HG03571 (cell line): ENCODE measurements around the gene LENG9.
"Not testable (repeated sequence)": the region's sequence is repeated elsewhere in the genome, so short reads cannot be mapped to it uniquely, and the experiment has no call there.

Source experiments
- ATAC-seq: cut with Tn5 transposase; IDR thresholded peaks from one replicate; pipeline ENCODE4 v1.9.1; 2021; ENCODE audit not compliant: unreplicated experiment

Gene LENG9

DNA sequence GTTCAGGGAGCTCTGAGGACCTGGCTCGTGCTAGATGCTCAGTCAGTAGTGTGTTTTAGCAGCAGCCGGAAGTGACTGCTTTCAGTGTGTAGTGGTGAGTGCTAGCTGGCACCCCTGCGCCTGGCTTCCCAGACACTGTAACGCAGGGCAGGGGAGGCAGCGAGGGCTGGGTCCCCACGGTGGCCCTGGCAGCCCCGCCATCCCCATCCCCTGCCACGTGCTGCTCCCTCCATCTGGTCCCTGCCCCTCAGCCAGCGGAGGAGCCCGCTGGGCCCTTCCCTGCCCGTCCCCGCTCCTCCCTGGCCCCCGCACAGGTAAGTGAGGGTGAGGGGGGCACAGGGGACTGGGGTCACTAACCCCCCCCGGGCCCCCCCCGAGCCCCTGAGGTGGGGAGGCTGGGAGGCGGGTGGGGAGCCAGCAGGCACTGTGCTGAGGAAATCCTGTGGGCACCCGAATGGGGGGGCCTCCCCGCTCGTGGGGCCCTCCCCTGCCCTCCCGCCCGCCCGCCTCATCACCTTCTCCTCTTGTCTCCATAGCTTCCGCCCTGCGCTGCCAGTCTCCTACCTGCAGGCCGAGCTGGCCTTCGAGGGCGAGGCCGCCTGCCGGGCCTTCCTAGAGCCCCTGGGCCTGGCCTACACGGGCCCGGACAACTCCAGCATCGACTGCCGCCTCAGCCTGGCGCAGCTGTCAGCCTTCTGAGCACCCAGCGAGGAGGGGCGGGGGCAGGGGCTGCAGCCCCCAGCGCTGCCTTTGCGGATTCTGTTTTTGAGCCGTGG lies 3.2 kb downstream of the LENG9 start:
- ATAC-seq, result no peak

DNA sequence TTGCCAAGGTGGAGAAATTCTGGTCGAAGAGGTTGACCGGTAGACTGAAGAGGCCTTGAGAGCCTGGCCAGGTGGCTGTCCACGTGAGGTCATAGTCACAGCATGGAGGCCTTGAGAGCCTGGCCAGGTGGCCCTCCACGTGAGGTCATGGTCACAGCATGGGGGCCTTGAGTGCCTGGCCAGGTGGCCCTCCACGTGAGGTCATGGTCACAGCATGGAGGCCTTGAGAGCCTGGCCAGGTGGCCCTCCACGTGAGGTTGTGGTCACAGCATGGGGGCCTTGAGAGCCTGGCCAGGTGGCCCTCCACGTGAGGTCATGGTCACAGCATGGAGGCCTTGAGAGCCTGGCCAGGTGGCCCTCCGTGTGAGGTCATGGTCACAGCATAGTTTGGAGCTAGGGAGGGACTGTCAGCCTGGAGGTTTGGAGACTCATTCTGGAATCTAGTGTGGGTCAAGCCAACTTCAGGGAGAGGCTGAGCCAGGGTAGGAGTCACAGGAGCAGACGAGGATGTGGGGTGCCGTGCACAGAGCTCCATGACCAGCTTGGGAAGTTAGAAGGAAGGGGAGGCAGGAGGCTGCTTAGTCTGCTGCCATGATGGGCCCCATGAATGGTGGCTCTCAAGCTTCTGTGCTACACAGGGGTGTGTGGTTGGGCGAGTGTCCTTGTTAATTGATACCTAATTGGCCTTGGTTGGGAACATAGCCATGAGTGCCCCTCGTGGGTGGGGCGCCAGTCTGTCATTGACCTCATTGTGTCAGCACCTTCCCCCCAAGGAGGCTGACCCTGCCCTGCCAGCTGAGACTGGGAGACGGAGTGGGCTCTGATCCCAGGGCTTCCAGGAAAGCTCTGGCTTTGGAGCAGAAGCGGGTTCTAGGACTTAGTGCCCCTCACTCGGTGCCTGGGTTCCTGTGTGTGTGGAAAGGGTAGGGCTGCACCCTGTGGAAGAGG lies 4.0 kb downstream of the LENG9 start:
- no peak for ATAC-seq

DNA sequence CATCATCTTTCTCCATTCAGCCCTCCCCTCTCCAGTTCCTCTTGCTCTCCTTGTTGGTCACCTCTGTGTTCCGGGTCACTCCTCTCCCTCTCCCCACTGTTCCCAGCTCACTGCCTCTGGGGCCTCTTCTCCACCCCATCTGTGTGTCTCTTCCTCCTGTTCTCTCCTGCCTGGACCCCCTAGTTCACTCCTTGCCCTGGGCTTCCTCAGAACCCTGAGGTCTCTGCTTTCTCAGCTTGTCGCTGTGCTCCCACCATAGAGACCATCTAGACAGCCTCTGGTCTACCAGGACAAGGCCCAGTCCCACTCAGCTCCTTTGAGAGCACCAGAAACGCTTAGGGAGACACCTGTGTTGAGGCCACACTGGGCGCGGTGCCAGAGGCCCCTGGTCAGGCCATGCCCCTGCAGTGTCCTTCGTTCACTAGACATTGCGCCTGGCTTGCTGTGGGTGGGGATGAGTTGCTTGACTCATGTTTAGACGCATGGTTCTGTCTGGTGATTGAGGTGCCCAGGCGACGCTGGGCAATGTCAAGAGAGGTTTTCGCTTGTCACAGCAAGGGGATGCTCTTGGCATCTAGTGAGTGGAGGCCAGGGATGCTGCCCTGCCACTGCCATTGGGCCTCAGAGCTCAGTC lies 4.8 kb downstream of the LENG9 start:
- no peak for ATAC-seq

DNA sequence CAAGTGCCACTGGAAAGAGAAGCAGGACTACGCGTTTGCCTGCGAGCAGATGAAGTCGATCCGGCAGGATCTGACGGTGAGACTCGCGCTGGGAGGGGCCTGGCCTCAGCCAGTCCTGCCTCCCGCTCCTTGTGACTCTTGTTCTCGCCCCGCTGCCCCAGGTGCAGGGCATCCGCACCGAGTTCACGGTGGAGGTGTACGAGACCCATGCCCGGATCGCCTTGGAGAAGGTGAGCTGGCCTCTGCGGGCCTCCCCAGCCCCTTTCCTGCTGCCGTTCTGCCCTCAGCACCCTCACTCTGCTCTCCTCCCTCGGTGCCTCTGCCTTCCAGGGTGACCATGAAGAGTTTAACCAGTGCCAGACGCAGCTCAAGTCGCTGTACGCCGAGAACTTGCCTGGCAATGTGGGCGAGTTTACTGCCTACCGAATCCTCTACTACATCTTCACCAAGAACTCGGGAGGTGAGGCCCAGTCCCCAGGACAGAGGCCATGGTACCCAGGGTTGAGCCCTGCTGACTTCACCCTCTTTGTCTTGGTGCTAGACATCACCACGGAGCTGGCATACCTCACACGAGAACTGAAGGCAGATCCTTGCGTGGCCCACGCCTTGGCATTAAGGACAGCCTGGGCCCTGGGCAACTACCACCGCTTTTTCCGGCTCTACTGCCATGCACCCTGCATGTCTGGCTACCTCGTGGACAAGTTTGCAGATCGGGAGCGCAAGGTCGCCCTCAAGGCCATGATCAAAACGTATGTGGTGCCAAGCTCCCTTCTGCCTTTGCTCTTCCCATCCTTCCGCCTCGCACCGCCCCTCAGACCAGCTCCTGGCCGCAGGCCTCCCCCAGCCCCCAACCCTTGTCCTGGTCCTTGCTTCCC lies 5.6 kb downstream of the LENG9 start:
- ATAC-seq, result no peak

DNA sequence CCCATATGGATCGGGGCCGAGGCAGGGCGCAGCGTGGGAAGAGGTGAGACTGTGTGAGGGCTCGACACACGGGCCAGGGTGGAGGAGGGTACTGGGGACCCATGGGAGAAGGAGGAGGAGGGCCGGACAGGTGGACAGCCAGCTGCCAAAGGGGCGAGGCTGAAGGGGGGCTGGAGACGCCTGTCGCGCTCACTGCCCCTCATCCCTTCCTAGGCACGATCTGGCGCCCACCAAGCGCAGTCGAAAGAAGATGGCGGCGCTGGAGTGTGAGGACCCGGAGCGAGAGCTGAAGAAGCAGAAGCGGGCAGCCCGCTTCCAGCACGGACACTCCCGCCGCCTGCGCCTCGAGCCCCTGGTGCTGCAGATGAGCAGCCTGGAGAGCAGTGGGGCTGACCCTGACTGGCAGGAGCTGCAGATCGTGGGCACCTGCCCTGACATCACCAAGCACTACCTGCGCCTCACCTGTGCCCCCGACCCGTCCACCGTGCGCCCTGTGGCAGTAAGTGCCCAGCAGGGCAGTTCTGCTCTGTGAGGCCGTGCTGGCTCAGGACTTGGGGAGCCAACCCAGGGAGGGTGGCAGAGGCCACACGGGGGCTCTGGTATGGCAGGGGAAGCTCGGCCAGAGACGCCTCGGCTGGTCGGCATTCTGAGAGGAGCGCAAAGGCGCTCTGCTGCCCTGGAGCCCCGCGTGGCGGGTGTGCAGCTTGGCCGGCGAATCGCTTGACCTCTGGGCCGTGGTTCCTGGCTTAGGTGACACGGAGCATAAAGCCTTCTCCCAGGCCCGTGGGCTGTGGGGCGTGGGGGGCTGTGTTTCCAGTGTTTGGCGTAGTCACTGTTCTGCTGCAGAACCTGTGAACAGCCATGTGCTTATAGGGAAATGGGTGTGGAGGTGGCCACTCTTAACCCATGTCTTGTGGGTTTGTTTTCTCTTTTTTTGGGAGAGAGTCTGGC lies 6.9 kb downstream of the LENG9 start:
- ATAC-seq, result no peak

DNA sequence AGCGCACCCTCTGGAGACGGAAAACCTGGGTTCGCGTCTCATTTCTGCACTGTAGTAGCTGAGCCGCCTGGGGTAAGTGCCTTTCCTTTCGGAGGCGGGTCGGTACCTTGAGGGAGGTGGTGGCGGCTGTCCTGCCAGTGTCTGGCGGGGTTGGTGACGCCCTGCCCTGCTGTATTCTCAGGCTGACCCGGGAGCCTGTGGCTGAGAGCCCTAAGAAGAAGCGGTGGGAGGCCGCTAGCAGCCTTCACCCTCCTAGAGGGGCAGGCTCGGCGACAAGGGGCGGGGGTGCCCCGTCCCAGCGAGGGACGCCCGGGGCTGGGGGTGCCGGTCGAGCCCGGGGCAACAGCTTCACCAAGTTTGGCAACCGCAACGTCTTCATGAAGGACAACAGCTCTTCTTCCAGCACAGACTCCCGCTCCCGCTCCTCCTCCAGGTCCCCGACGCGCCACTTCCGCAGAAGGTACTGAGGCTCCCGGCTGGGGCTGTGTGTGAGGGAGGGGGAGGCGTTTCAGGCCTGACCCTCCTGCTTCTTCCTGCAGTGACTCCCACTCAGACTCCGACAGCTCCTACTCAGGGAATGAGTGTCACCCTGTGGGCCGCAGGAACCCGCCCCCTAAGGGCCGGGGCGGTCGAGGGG lies 7.7 kb downstream of the LENG9 start:
- no peak for ATAC-seq

DNA sequence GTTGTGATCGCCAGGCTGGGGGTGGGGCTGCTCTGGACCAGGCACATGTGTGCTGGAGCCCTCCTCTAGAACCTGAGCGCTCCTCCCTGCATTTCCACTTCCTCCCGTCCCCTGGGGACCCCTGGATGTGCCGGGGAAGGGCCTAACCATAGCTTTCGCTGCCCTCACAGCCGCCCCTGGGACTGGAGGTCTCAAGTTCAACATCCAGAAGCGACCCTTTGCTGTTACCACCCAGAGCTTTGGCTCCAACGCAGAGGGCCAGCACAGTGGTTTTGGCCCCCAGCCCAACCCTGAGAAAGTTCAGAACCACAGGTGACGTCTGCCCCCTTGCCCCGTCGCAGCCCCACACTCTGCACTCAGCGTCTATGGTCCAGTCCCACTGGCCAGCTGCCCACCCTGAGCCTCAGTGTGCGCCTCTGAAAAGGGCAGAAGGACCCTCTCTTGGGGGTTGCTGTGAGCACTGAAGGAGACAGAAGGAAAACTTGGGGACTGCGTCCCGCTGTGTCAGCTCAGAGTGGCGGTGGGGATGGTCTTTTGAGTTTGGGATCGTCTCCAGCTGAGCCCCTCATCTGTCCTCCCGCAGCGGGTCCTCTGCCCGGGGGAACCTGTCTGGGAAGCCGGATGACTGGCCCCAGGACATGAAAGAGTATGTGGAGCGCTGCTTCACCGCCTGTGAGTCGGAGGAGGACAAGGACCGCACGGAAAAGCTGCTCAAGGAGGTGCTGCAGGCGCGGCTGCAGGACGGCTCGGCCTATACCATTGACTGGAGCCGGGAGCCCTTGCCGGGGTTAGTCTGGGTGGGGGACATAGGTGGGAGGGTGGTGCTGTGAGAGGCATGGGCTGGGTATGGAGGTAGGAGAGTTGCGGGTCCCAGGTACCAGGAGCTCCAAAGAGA lies 8.6 kb downstream of the LENG9 start:
- no peak for ATAC-seq

DNA sequence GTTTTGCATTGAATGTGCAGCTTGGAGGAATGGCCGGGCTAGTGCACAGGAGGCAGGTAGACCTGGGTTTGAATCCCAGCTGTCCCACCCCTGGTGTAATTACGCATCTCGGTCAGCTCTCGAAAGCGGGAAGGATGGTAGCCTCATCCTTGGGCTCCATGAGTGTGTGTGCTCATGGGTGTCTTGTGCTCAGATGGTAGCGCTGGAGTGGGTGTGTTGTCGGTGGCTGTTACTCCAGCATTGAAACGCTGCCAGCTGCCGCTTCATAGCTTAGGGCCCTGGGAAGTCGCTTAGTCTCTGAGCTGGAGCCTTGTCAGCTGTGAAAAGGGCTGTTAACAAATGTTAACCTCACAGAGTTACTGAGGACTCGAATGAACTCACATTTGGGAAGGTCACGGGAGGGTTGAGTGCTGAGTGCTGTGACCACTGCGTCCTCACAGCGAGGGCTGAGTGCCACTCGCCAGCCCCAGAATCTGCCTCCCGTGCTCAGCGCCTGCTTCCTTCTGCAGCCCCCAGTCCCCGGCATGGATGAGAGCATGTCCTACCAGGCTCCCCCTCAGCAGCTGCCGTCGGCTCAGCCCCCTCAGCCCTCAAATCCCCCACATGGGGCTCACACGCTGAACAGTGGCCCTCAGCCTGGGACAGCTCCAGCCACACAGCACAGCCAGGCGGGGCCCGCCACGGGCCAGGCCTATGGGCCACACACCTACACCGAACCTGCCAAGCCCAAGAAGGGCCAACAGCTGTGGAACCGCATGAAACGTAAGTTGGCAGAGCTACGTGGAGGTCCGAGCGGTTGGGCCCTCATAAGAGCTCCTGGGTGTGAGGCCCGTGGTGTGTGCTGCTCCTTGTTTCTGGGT lies 9.4 kb downstream of the LENG9 start:
- no peak for ATAC-seq

DNA sequence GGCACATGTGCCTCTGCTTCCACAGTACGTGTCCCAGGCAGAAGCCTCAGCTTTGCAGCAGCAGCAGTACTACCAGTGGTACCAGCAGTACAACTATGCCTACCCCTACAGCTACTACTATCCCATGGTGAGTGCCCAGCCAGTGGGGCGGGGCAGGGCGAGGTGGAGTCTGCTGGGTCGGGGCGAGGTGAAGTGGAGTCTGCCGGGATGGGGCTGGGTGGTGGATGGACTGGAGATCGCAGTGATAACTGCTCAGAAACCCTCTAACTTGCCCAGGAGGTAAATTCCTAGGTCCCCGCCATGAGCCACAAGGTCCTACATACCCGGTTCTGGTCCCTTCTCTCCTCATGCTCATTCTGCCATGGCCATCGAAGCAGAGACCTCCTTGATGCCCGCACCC lies 11.0 kb downstream of the LENG9 start:
- no peak for ATAC-seq

DNA sequence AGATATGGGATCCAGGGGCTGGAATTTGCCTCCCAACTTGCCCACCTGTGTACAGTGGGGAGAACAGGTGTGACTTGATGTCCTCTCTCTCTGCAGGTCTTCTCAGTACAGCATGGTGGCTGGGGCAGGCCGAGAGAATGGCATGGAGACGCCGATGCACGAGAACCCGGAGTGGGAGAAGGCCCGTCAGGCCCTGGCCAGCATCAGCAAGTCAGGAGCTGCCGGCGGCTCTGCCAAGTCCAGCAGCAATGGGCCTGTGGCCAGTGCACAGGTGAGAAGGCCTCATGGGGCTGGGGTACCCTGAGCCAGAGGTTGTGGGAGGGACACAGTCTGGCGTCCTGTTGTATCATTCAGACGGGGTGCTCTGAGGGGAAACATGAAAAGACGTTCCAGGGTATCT lies 11.6 kb downstream of the LENG9 start:
- no peak for ATAC-seq

DNA sequence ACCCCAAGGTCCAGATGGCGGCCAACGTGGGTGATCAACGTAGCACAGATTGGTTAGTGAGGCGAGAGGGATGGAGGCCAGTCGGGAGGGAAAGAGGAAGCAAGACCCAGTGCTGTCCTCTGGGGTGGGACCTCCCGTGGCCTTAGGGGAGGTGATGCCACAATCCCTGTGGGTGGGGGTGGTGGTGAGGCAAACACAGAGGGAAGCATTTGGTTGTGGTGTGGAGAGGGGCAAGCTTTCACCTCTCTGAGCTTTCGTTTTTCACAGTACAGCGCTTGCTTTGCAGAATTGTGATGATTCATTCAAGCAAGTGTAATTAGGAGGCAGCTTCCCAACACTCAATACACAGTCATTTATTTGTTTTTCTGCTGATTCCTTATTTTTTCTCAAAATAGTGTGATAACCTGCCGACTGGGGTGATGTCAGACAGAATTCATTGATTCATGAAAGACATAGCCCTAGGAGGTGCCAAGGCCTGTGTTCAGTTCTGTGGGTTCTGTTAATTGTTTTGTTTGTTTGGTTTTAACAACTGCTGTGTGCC lies 12.2 kb downstream of the LENG9 start:
- ATAC-seq, result no peak

DNA sequence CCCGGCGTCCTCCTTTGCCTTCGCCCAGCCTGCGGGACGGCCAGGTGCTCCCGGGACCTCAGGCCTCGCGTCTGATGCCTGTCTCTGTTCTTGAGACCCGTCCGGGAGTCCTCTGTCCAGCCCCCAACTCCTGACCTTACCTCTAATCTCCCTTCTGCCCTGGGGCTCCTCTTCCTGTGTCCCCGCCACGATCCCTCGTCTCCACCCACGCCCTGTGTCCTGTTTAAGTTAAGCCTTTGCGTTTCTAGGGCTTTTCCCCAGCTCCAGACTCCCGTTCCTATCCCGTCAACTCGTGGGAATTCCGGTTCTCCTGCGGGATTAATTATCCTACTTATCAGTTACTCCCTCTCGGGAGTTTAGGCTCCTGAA lies 13.9 kb downstream of the LENG9 start:
- no peak for ATAC-seq

DNA sequence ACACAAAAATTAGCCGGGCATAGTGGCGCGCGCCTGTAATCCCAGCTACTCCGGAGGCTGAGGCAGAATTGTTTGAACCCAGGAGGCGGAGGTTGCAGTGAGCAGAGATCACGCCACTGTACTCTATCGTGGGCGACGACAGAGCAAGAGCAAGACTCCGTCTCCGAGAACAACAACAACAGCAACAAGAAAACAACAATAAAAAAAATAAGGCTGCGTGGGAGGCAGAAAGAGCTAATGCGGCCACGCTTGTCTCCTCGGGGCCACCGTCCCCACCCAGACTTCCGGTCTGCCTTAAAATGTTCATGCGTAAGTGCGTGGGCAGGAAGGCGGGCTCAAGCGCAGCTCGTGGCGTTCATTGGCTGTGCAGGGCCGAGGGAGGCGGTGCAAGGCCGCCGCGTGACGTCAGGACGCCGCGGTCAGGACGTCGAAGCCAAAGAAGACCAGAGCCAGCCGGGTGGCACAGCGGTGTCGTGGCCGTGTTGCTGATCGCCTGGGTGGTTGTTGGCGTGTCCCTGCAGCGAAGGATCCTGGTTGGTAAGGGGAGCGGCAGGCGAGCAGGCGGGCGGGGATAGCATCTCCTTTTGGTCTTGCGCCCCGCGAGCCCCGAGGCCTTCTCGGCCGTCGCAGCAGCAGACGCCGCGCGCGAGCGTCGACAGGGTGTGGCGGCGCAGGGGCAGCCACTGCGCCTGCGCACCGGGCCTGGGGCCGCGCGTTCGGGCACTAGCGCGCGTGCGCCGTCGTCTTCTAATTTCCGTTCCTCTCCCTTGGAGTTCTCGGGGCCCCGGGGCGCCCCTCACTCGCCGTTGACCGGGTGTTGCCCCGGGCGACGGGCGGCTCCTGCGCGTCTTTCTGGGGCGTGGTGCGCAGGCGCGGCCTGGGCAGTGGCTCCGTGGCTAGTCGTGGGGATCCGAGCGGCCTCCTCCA lies 14.5 kb downstream of the LENG9 start, which contains the start of gene LENG8:
TSS of gene LENG8 (plus strand) at position 426 of the 927 bp plus-strand sequence. CDS start 2,146 bp downstream, outside the sequence.
- ATAC-seq, result peak; percentile 75

DNA sequence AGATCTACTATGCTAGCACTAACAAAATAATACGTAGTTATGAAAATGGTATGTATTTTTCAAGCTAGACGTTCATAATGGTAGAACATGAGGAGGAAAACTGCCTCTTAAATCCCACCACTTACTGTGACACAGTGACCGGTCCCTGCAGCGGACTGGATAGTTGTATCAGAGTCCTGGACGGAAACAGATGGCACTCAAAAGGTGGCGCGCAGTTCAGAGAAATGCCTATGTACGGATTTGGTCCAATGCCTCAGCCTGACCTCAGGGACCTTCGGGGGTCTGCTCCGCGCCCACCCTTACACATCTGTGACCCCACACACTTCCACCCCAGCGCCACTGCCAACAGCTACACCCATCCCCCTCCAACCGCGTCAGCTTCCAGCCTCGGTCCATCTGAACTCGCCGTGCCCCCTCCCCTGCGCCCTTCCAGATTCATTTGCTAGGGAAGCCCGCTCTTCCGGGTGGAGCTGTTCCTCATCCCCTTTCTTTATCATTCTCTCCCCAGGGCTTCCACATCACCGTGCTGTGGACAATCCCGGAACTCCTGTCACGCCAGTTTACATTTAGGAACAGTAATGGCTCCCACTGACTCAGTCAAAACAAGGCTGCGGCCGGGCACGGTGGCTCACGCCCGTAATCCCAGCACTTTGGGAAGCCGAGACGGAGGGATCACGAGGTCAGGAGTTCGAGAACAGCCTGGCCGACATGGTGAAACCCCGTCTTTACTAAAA lies 15.4 kb downstream of the LENG9 start:
- no peak for ATAC-seq

DNA sequence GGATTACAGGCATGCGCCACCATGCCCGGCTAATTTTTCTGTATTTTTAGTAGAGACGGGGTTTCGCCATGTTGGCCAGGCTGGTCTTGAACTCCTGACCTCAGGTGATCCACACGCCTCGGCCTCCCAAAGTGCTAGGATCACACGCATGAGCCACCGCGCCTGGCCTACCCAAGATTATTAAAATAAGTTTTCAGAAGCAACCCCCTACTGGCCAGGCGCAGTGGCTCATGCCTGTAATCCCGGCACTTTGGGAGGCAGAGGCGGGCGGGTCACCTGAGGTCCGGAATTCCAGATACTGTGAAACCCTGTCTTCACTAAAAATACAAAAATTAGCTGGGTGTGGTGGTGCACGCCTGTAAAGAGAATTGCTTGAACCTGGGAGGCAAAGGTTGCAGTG lies 17.2 kb downstream of the LENG9 start:
- ATAC-seq, result not testable (repeated sequence)
